ENCODE data around the gene IBSP. TPM values are rescaled to one million over a fixed set of nuclear protein-coding genes. Genes with fewer than 3 reads are reported as not detected.

Gene IBSP
- total RNA-seq, 1 experiment from 2014 or later, result not detected

GRCh38 chr4:87851953-87852352 lies 52.6 kb downstream of the IBSP start:
- H3K4me1 Mint-ChIP-seq, result peaks cover 15 to 32% of the 10 kb centered on the region in 2 experiments
- H3K4me1 ChIP-seq (ENCODE audit: insufficient read depth, low read length), result peaks cover 9% of the 10 kb centered on the region; the same call in 1 of the 2 replicates

More at GRCh38 chr4:87851953-87852352, 52.6 kb downstream of the IBSP start:
- no peaks in the 10 kb centered on the region for H3K9me3 Mint-ChIP-seq
- H2BK5ac ChIP-seq (ENCODE audit: insufficient read length, low read length), result no peak overlapping the region
- no peak overlapping the region for H3K56ac ChIP-seq (ENCODE audit: insufficient read length, low read depth, low read length)
- H2AFZ ChIP-seq (ENCODE audit: low read length), result no peak overlapping the region
- H2AK5ac ChIP-seq (ENCODE audit: insufficient read length, low read length), result no peak overlapping the region
- no peaks in the 10 kb centered on the region for H3K27me3 Mint-ChIP-seq (ENCODE audit: low read depth)
- H3K4me3 Mint-ChIP-seq, result no peak overlapping the region
- H3K36me3 Mint-ChIP-seq (ENCODE audit: insufficient read depth in 1 of 3, low read depth in 3 of 3), result no peaks in the 10 kb centered on the region; a peak in 1 of 7 replicates
- no peak overlapping the region for H3K9ac ChIP-seq (ENCODE audit: extremely low read depth, insufficient read length, low read length)
- no peaks in the 10 kb centered on the region for H3K79me1 ChIP-seq (ENCODE audit: insufficient read depth, low read depth, low read length, poor library complexity, severe bottlenecking)
- TF ChIP-seq CTCF (conservative IDR thresholded peaks at IDR 0.05), result no peak
- H3K27me3 ChIP-seq (ENCODE audit: insufficient read depth, low read length), result no peaks in the 10 kb centered on the region; the same call in 1 of the 2 replicates
- H2BK15ac ChIP-seq (ENCODE audit: low read depth, low read length), result no peak overlapping the region
- H4K91ac ChIP-seq (ENCODE audit: insufficient read length, low read depth, low read length), result no peak overlapping the region
- H4K20me1 ChIP-seq (ENCODE audit: control insufficient read depth, insufficient read depth, insufficient read length), result no peaks in the 10 kb centered on the region
- no peak overlapping the region for H2BK20ac ChIP-seq (ENCODE audit: low read depth, low read length, poor library complexity, severe bottlenecking)
- H3T11ph ChIP-seq (ENCODE audit: low read length), result no peak overlapping the region
- no peak overlapping the region for H3K18ac ChIP-seq (ENCODE audit: insufficient read length, low read depth, low read length)
- no peaks in the 10 kb centered on the region for H3K79me2 ChIP-seq (ENCODE audit: insufficient read depth, low read length)
- H2BK120ac ChIP-seq (ENCODE audit: low read depth, low read length, poor library complexity, severe bottlenecking), result no peak overlapping the region
- H3K27ac ChIP-seq (ENCODE audit: insufficient read length, low read depth, low read length), result no peak overlapping the region
- no peak overlapping the region for H4K5ac ChIP-seq (ENCODE audit: insufficient read length, low read depth, low read length)
- no peak overlapping the region for H3K14ac ChIP-seq (ENCODE audit: insufficient read depth, low read length)
- no peak overlapping the region for H2BK12ac ChIP-seq (ENCODE audit: insufficient read length, low read depth, low read length)
- no peak overlapping the region for H4K8ac ChIP-seq (replicated peaks; ENCODE audit: insufficient read length, low read depth, low read length)
- WGBS (ENCODE audit: extremely low coverage, insufficient read length, low lambda C conversion rate), result no CpG with 5 or more reads among the region's 4 CpGs
- no peak overlapping the region for H3K27ac Mint-ChIP-seq
- DNase-seq, result no peak
- H3K4me2 ChIP-seq (ENCODE audit: insufficient read depth, insufficient read length, low read length), result no peak overlapping the region
- H3K4ac ChIP-seq (ENCODE audit: low read depth, low read length), result no peak overlapping the region
- H3K23ac ChIP-seq (ENCODE audit: insufficient read length, low read depth, low read length), result no peak overlapping the region
- H3K23me2 ChIP-seq (ENCODE audit: insufficient read length, low read depth, low read length, poor library complexity, severe bottlenecking), result peaks cover 2% of the 10 kb centered on the region
- H3K9me3 ChIP-seq (ENCODE audit: control insufficient read depth, low read depth, low read length), result no peaks in the 10 kb centered on the region

Measured in H9 (cell line).